DMS53 treated with DMSO at 0.1 percent for 48 hours (cell line): ENCODE measurements around the gene GYPA.
"Not testable (repeated sequence)": the region's sequence is repeated elsewhere in the genome, so short reads cannot be mapped to it uniquely, and the experiment has no call there.

Experiments used
- DNase-seq: peaks from one replicate; lab custom pipeline; 2025; ENCODE audit not compliant: unreplicated experiment; lab: John Stamatoyannopoulos, UW

GYPA gene

DNA sequence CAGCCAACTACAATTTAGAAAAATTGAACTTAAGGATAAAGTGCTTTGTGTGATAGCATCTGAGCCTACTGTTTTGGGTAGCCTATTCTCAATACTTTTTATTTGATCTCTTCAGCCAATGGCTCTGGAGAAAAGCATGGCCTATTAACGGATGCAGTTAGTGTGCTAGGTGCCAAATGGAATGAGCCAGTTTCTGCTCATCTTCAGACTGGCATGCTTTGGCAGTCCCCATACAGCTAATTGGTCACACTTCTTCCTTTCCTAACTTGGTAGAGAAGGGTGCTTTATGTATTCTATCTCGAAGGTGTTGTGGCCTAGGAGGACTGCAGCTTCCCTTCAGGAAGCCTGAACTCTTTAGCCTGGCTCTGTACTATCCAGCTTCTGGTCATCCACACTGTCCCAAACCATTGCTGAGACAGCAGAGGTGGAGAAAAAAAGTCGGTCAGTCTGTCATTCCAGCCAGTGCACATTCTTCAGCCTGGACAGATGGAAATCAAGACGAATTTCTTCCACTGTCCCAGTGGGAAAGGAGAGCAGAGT, 11.1 kb downstream of the GYPA start:
- DNase-seq: not testable (repeated sequence)

DNA sequence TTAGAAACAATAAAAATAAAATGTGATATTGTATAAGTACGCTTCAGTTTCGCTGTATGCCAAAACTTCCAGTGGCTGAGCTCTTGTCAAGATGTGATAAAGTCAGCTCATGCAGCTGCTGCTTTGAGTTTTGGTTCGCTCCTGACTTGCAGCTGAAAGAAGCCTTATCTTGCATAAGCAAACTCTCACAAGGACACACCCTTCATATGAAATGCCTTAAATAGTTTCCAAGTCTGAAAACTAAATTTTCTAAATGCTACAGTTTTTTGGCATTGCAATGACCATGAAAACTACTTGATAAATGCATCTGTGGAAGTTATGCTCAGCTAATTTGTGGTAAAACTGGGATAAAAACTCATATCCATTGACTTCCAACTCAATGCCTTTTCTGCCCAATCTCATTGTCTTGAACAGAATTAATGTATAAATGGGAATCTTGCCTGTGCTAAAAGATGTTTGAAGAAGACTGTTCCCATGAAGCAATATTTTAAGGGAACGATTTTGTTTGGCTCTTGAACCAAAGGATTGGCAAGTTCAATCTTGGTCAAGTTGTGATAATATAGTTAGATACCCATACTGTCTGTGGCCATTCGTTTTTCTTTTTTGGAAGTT, 11.7 kb downstream of the GYPA start:
- DNase-seq: not testable (repeated sequence)

DNA sequence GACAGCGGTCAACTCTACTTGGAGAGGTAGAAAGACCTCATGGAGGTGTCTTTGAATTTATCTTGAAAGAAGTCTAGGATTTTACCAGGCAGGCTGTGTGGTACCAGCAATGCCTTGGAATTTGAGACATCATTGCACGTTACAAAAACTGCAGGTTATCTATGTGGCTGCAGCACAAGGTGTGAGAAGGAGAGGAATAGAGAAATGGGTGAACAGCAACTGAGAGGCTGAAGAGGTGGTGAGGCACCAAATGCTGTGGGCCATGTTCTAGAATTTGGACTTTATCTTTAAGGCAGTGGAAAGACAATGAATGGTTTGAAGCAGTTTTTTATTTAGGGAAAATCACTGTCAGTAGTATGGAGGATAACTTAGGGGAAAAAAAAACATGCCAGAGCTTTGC, 15.4 kb downstream of the GYPA start:
- DNase-seq: not testable (repeated sequence)

DNA sequence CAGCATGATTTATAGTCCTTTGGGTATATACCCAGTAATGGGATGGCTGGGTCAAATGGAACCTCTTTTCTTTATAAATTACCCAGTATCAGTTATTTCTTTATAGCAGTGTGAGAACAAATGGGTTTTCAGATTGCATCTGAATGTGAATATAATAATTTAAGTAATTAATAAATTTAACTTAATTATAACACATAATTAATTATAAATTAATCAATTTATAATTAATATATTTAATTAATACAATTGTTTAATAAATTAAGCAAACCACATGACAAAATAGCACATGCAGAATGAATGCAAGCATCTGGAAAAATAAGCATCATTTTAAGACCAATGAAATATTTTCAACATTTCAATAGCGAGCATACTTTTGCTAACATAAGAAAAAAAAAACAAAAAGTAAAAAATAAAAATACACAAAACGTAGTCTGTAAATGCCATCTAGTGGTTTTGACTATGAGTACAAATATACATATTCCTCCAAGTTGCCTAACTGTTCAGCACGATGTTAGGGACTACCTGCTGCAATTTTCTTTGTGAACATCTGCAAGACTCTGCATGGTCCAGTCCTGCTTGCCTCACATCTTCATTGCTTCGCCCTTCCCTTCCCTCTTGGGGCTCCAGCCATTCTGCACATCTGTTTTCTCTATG, 16.4 kb downstream of the GYPA start:
- not testable (repeated sequence) for DNase-seq

DNA sequence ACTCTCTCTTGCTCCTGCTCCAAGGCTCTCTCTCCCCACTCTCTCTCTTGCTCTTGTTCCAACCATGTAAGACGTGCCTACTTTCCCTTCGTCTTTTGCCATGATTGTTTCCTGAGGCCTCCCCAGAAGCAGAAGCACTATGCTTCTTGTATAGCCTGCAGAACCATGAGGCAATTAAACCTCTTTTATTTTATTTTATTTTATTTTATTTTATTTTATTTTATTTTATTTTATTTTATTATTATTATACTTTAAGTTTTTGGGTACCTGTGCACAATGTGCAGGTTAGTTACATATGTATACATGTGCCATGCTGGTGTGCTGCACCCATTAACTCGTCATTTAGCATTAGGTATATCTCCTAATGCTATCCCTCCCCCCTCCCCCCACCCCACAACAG, 17.2 kb downstream of the GYPA start:
- not testable (repeated sequence) for DNase-seq

DNA sequence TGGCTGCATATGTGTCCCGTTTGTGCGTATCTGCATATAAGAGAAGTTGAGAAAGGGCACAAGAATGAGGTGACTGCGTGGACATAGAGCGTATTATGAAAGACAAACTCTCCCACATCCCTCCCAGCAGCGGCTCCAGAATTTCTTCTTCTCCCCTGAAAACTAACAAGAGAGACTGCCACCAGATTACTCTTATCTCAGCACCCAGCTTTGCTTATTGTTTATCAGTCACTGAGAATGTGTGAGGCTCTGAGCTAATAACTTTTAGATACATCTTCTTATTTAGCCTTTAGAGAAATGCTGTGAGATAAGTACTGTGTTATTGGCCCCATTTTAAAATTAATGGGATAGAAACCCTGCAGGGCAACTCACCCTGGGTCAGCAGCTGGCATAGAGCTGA, 20.8 kb downstream of the GYPA start:
- not testable (repeated sequence) for DNase-seq

DNA sequence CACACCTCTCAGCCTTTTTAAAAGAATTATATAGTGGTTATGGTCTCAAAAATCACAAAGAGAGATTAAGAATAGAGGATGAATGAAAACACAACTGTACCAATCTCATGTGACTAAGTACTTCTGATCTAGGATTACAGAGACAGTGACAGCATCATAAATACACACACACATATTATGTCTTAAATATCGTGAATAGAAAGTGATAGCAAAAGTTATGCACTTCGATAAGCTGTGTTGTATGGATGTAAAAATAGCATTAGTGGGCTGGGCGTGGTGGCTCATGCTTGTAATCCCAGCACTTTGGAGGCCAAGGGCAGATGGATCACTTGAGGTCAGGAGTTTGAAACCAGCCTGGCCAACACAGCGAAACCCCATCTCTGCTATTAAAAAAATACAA, 25.0 kb downstream of the GYPA start:
- no peak for DNase-seq

DNA sequence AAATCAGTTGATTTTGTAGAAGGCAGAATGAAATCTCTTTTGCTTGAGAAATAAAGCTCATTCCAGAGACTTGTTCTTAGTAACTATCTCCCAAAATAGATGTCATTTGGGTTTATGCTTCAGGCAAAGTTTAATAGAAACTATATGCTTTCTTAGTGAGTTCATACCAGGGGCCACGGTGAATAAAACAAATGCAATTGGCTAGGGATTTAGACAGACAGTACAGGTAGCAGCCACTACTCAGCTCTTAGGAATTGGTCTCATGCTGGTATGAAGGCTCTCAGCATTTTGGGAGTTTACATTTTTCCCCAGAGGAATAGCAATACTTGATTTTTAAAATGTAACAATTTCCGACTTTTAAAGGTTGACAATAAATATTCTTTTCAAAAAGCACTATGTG, 27.0 kb downstream of the GYPA start:
- DNase-seq: no peak

DNA sequence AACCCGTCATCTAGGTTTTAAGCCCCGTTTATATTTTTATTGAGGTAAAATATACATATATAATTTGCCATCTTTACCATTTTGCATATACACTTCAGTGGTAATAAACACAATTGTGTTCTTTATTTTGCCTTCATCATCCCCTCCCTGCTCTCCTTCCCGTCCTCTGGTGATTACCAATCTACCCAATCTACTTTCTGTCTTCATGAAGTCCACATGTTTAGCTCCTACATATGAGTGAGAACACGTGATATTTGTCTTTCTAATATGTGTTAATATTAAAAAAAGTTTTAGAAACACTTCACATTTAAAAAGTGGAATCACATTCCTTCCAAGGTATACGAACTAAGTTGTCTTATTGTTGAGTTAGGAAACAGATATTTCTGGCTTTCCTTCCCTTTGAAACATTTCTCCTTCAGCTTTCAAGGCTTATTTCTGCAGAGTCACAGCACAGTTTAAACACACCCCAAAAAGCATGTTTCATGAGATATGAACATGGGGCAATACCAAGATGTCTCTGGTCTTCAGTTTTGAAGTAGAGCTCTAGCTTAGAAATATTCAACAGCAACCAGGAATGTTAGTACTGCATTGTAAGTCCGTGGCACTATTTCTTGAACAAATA, 35.9 kb downstream of the GYPA start:
- DNase-seq: no peak

DNA sequence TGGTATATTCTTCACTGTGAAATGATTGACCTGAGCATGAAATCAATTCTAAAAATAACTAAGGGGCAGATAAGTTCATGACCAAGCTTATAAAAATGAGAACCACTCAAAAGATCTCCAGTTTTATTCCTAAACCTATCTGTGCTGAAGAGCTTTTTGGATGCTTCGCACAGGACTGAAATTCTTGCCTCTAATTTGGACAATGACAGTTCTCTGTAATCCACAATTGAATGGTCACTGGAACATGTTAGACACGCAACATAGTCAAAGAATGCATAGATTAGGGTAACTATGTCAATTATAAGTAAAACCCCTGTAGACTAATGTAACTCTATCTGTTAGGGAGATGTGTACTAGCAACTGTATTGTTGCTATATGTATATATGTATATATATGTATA, 42.7 kb downstream of the GYPA start:
- not testable (repeated sequence) for DNase-seq

DNA sequence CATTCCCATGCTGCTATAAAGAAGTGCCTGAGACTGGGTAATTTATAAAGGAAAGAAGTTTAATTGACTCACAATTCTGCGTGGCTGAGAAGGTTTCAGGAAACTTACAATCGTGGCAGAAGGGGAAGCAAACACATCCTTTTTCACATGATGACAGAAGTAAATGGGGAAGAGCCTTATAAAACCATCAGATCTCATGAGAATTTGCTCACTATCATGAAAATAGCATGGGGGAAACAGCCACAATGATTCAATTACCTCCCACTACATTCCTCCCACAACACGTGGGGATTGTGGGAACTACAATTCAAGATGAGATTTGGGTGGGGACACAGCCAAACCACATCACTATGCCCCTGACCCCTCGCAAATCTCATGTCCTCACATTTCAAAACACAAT, 46.5 kb downstream of the GYPA start:
- DNase-seq: not testable (repeated sequence)

DNA sequence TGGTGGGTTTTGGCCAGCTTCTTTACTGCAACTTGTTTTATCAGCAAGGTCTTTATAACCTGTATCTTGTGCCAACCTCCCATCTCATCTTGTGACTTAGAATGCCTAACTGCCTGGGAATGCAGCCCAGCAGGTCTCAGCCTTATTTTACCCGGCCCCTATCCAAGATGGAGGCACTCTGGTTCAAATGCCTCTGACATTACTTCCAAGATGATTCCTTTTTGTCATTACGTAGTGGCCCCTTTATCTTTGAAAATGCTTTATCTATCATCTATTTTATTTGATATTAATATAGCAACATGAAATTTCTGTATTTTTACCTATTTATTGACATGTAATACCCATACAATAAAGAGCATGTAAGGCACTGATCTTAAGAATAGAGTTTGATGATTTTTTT, 49.3 kb downstream of the GYPA start:
- not testable (repeated sequence) for DNase-seq

DNA sequence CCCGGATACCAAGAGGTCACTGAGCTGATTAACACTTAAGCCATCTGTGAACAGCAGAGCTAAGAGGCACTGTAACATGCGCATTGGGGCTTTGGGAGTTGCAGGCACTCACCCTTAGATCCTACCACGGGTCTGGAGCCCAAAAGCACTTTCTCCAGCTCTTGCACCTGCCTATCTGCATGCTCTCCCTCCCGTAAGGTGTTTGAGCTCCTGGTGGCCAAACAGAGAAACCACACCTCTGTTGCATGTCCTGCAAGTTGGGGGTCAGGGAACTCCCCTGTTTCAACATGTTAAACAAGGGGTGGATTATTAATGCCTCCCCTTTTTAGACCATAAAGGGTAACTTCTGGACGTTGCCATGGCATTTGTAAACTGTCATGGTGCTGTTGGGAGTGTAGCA, 49.8 kb downstream of the GYPA start:
- no peak for DNase-seq

DNA sequence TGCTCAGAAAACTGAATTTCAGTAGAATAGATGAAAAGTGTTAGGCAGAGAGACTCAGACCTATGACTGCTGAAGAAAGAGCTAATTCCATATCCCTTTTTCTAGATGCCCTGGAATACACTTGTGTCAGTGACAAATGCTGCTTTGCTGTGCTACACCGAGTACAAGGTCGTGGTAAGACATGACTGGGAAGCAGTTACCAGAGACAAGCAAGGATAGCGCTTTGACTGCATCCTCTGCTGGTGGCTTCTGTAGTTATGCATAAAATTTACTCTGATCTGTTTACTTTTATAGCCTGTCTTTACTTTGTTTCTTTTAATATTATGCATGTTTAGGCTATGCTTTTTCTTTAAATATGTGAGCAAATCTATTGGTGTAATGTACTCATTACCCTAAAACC, 58.5 kb downstream of the GYPA start:
- DNase-seq: not testable (repeated sequence)

DNA sequence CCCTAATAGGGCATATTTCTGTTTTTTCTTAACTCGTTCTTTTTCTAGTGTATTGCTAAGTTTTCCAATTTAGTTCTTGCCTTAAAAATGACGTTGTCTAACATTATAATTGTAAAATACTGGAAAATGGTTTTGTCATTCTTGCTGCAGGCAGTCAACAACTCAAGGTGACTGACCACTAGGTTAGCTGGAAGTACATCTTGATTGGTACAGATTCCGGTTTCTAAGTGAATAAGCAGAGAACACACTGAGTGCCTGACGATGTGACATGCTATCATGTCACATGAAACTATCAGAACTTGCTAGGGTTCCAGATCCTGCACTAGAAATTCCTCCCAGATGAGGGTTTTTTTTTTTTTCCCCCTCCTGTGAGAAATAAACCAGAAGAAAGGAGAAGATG, 60.4 kb downstream of the GYPA start:
- not testable (repeated sequence) for DNase-seq

DNA sequence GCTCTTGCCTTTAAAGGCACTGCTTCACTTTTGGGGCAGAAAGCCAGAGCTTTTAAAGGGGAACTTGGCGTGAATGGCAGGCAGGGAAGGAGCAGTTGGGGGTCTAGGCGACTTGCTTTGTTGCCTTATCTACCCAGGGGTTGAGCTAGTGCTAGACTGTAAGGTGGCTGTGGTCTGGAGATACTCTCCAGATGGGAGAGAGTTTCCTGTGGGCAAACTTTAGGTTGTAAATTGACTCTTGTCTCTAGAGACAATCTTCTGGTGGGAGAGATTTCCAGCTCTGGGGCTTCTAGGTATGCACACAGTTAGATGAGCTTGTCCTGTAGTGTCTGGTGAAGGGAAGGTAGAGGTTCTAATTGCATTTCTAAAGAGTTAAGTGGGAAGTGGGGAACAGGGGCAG, 61.8 kb downstream of the GYPA start:
- DNase-seq: not testable (repeated sequence)

DNA sequence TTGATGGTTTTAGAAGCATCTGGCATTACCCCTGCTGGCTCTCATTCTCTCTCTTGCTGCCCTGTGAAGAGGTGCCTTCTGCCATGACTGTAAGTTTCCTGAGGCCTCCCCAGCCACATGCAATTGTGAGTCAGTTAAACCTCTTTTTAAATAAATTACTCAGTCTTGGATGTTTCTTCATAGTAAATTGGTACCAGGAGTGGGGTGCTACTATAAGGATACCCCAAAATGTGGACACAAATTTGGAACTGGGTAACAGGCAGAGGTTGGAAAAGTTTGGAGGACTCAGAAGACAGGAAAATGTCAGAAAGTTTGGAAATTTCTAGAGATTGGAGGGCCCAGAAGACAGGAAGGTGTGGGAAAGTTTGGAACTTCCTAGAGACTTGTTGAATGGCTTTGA, 79.0 kb downstream of the GYPA start:
- DNase-seq: not testable (repeated sequence)

DNA sequence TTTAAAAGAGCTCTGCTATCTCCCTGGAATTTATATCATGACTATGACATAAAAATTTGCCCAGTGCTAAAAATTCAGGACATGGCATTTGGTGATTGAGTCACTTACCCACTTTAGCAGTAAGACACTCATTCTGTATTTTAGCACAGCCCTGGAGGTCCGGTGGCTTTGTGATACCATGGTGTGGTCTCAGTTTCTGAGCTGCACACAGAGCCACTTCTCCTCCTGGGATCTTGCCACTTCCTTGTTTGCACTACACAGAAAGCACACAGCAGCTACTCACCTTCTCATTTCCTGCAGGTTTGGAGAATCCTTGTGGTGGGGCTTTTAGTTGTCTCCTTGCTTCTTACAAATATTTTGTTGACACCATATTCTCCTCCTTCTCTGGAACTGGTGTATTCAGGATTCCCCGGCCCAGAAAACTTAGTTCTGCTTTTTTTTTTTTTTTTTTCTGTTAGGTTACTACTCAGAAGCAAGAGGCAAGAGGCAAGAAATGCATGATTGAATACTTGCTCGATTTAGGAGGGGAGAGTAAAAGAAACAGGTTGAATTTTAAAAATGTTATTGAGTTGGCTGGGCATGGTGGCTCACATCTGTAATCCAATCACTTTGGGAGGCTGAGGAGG, 80.2 kb downstream of the GYPA start:
- not testable (repeated sequence) for DNase-seq
